IgD-negative memory B cell (primary cell): ENCODE results near the gene BSN. TPM values are rescaled to one million over a fixed set of nuclear protein-coding genes. Genes with fewer than 3 reads are reported as not detected.

Experiments used
- H3K27ac Mint-ChIP-seq, 3 donors: one replicate each; pipeline ENCODE4 v1.8.0; 2020 to 2022; ENCODE audit warnings: mild to moderate bottlenecking in 3 of 3, mixed read lengths in 3 of 3, moderate library complexity in 1 of 3
- H3K27me3 Mint-ChIP-seq: one replicate; pipeline ENCODE4 v1.8.0; 2021; ENCODE audit warnings: mixed read lengths
- H3K36me3 Mint-ChIP-seq: one replicate; pipeline ENCODE4 v1.8.0; 2020; ENCODE audit warnings: mild to moderate bottlenecking, mixed read lengths
- H3K4me1 Mint-ChIP-seq, 3 donors: one replicate each; pipeline ENCODE4 v1.8.0; 2020 to 2022; ENCODE audit warnings: mixed read lengths in 3 of 3, mild to moderate bottlenecking in 1 of 3
- H3K4me3 Mint-ChIP-seq, 4 donors: one replicate each; pipeline ENCODE4 v1.8.0; 2020 to 2022; ENCODE audit warnings: mild to moderate bottlenecking in 4 of 4, mixed read lengths in 4 of 4, moderate library complexity in 3 of 4
- H3K9me3 Mint-ChIP-seq, 3 donors: one replicate each; pipeline ENCODE4 v1.8.0; 2020 to 2021; ENCODE audit warnings: mixed read lengths in 3 of 3, mild to moderate bottlenecking in 1 of 3
- polyA plus RNA-seq: library from polyadenylated mRNA; unstranded; fragments of 300-500 nt; fragmentation: Illumina TruSeq; gene quantifications from one replicate; pipeline ENCODE4 v1.2.3, GENCODE V29; 2021

BSN gene
- polyA plus RNA-seq, 1 donor from 2014 or later = 0.05 TPM

GRCh38 chr3:49646236-49646635 lies 92.0 kb downstream of the BSN start:
- Mint-ChIP-seq H3K4me1 (no peaks in the 10 kb centered on the region), H3K9me3 (no peaks in the 10 kb centered on the region), H3K36me3 (no peaks in the 10 kb centered on the region), H3K4me3 (no peak overlapping the region), H3K27ac (no peak overlapping the region), H3K27me3 (no peaks in the 10 kb centered on the region)

- Mint-ChIP-seq H3K36me3 (no peaks in the 10 kb centered on the region), H3K27ac (no peak overlapping the region), H3K4me3 (no peak overlapping the region), H3K4me1 (no peaks in the 10 kb centered on the region), H3K9me3 (no peaks in the 10 kb centered on the region), H3K27me3 (no peaks in the 10 kb centered on the region)
Measured at GRCh38 chr3:49647741-49648140, 93.5 kb downstream of the BSN start.

GRCh38 chr3:49648354-49649019 lies 94.2 kb downstream of the BSN start:
- Mint-ChIP-seq H3K4me3 (no peak overlapping the region), H3K4me1 (no peaks in the 10 kb centered on the region), H3K9me3 (no peaks in the 10 kb centered on the region), H3K36me3 (no peaks in the 10 kb centered on the region), H3K27ac (no peak overlapping the region), H3K27me3 (no peaks in the 10 kb centered on the region)

- Mint-ChIP-seq H3K9me3 (no peaks in the 10 kb centered on the region), H3K27me3 (no peaks in the 10 kb centered on the region), H3K27ac (no peak overlapping the region), H3K4me3 (no peak overlapping the region), H3K4me1 (peaks cover under 1 to 2% (median under 1%) of the 10 kb centered on the region in 3 donors), H3K36me3 (no peaks in the 10 kb centered on the region)
Measured at GRCh38 chr3:49649576-49649975, 95.3 kb downstream of the BSN start.

- Mint-ChIP-seq H3K27me3 (no peaks in the 10 kb centered on the region), H3K4me1 (peaks cover 2 to 5% (median 4%) of the 10 kb centered on the region in 3 donors), H3K4me3 (no peak overlapping the region), H3K36me3 (no peaks in the 10 kb centered on the region), H3K27ac (no peak overlapping the region), H3K9me3 (no peaks in the 10 kb centered on the region)
Measured at GRCh38 chr3:49650177-49650576, 95.9 kb downstream of the BSN start.

- peak overlapping the region in 1 of 4 donors; percentile 8 for H3K4me3 Mint-ChIP-seq
- H3K27ac Mint-ChIP-seq = no peak overlapping the region
- H3K36me3 Mint-ChIP-seq = no peaks in the 10 kb centered on the region
- no peaks in the 10 kb centered on the region for H3K9me3 Mint-ChIP-seq
- peaks cover 2 to 5% (median 4%) of the 10 kb centered on the region in 3 donors for H3K4me1 Mint-ChIP-seq
- no peaks in the 10 kb centered on the region for H3K27me3 Mint-ChIP-seq
Measured at GRCh38 chr3:49650637-49651036, 96.4 kb downstream of the BSN start.

- H3K27me3 Mint-ChIP-seq = no peaks in the 10 kb centered on the region
Measured at GRCh38 chr3:49652218-49652902, 98.1 kb downstream of the BSN start.

GRCh38 chr3:49652903-49653415 lies 98.7 kb downstream of the BSN start:
- H3K27ac Mint-ChIP-seq = no peak overlapping the region
- H3K4me1 Mint-ChIP-seq = peaks cover 2 to 7% (median 5%) of the 10 kb centered on the region in 3 donors
- H3K27me3 Mint-ChIP-seq = no peaks in the 10 kb centered on the region
- no peak overlapping the region for H3K4me3 Mint-ChIP-seq
- H3K36me3 Mint-ChIP-seq = no peaks in the 10 kb centered on the region
- H3K9me3 Mint-ChIP-seq = no peaks in the 10 kb centered on the region

More at GRCh38 chr3:49652218-49652902, 98.1 kb downstream of the BSN start:
- Mint-ChIP-seq H3K4me1 (peaks cover 2 to 7% (median 5%) of the 10 kb centered on the region in 3 donors), H3K9me3 (no peaks in the 10 kb centered on the region), H3K36me3 (no peaks in the 10 kb centered on the region), H3K27ac (no peak overlapping the region), H3K4me3 (no peak overlapping the region)

GRCh38 chr3:49653621-49654020 lies 99.3 kb downstream of the BSN start:
- Mint-ChIP-seq H3K9me3 (no peaks in the 10 kb centered on the region), H3K4me1 (peaks cover 3 to 8% (median 7%) of the 10 kb centered on the region in 3 donors), H3K27ac (no peak overlapping the region), H3K27me3 (no peaks in the 10 kb centered on the region), H3K36me3 (peaks cover 1% of the 10 kb centered on the region), H3K4me3 (peak overlapping the region in 1 of 4 donors; percentile 36)

GRCh38 chr3:49654176-49654825 lies 100.0 kb downstream of the BSN start:
- no peaks in the 10 kb centered on the region for H3K9me3 Mint-ChIP-seq
- H3K27ac Mint-ChIP-seq = no peak overlapping the region
- H3K4me1 Mint-ChIP-seq = peaks cover 3 to 11% (median 7%) of the 10 kb centered on the region in 3 donors
- H3K4me3 Mint-ChIP-seq = no peak overlapping the region
- H3K36me3 Mint-ChIP-seq = peaks cover 1% of the 10 kb centered on the region
- no peaks in the 10 kb centered on the region for H3K27me3 Mint-ChIP-seq

- Mint-ChIP-seq H3K27ac (no peak overlapping the region), H3K36me3 (peaks cover 1% of the 10 kb centered on the region), H3K9me3 (no peaks in the 10 kb centered on the region), H3K4me3 (peak overlapping the region in 1 of 4 donors; percentile 26), H3K27me3 (no peaks in the 10 kb centered on the region), H3K4me1 (peaks cover 3 to 11% (median 7%) of the 10 kb centered on the region in 3 donors)
Measured at GRCh38 chr3:49654955-49655556, 100.8 kb downstream of the BSN start.

- Mint-ChIP-seq H3K4me1 (peaks cover 3 to 11% (median 7%) of the 10 kb centered on the region in 3 donors), H3K27me3 (no peaks in the 10 kb centered on the region), H3K27ac (peak overlapping the region in 1 of 3 donors; percentile 62), H3K4me3 (peak overlapping the region in 1 of 4 donors; percentile 5), H3K36me3 (peaks cover 1% of the 10 kb centered on the region), H3K9me3 (no peaks in the 10 kb centered on the region)
Measured at GRCh38 chr3:49655731-49656285, 101.5 kb downstream of the BSN start.

GRCh38 chr3:49656541-49657112 lies 102.3 kb downstream of the BSN start:
- H3K36me3 Mint-ChIP-seq = peaks cover 1% of the 10 kb centered on the region
- H3K4me1 Mint-ChIP-seq = peaks cover 3 to 11% (median 7%) of the 10 kb centered on the region in 3 donors
- no peaks in the 10 kb centered on the region for H3K27me3 Mint-ChIP-seq
- no peaks in the 10 kb centered on the region for H3K9me3 Mint-ChIP-seq
- no peak overlapping the region for H3K4me3 Mint-ChIP-seq
- no peak overlapping the region for H3K27ac Mint-ChIP-seq

- H3K4me1 Mint-ChIP-seq = peaks cover 3 to 11% (median 7%) of the 10 kb centered on the region in 3 donors
- no peak overlapping the region for H3K27ac Mint-ChIP-seq
- peaks cover 1% of the 10 kb centered on the region for H3K36me3 Mint-ChIP-seq
- H3K27me3 Mint-ChIP-seq = no peaks in the 10 kb centered on the region
- no peaks in the 10 kb centered on the region for H3K9me3 Mint-ChIP-seq
- no peak overlapping the region for H3K4me3 Mint-ChIP-seq
Measured at GRCh38 chr3:49657208-49657915, 103.1 kb downstream of the BSN start.
